SK-N-SH (cell line): ENCODE measurements around the gene YEATS4. TPM values are rescaled to one million over a fixed set of nuclear protein-coding genes. Genes with fewer than 3 reads are reported as not detected.

Source experiments
- CHD2 ChIP-seq: fragments of 150-350 bp; IDR thresholded peaks from 2 replicates; pipeline ENCODE4 v1.6.1; 2018; ENCODE audit warnings: low read length; ENCODE audit not compliant: partially characterized antibody
- ELF1 ChIP-seq: IDR thresholded peaks from 2 replicates; pipeline ENCODE4 v1.4.0; 2012
- EZH2phosphoT487 ChIP-seq: fragments of 200-600 bp; sonication (generic); IDR thresholded peaks from 2 replicates; pipeline ENCODE4 v1.6.1; 2017; ENCODE audit warnings: low read depth, mixed run types, mild to moderate bottlenecking, antibody characterized with exemption, moderate library complexity, borderline replicate concordance
- FOXJ3 ChIP-seq: sonication (generic); formaldehyde crosslinking; IDR thresholded peaks from 2 replicates; pipeline ENCODE4 v1.5.1; 2020; ENCODE audit warnings: mild to moderate bottlenecking, missing genetic modification reagents
- GABPA ChIP-seq: IDR thresholded peaks from 2 replicates; pipeline ENCODE4 v1.4.0; 2012; ENCODE audit warnings: low read depth, mild to moderate bottlenecking
- JUND ChIP-seq: IDR thresholded peaks from 2 replicates; pipeline ENCODE4 v1.4.0; 2012
- MEF2A ChIP-seq: IDR thresholded peaks from 2 replicates; pipeline ENCODE4 v1.4.0; 2012; ENCODE audit warnings: low read depth, borderline replicate concordance
- MXI1 ChIP-seq: IDR thresholded peaks from 2 replicates; pipeline ENCODE4 v1.6.1; 2012; ENCODE audit warnings: mild to moderate bottlenecking, low read depth, low read length, improper control_type of control experiment
- POLR2AphosphoS5 ChIP-seq: IDR thresholded peaks from 2 replicates; pipeline ENCODE4 v1.6.1; 2012; ENCODE audit warnings: low read depth, low read length
- RAD21 ChIP-seq: IDR thresholded peaks from 2 replicates; pipeline ENCODE4 v1.6.1; 2012; ENCODE audit warnings: mild to moderate bottlenecking, low read length
- RCOR1 ChIP-seq: fragments of 150-350 bp; IDR thresholded peaks from 2 replicates; pipeline ENCODE4 v1.6.1; 2017; ENCODE audit warnings: antibody characterized with exemption, low read length
- RFX5 ChIP-seq: IDR thresholded peaks from 2 replicates; pipeline ENCODE4 v1.6.1; 2012; ENCODE audit warnings: mild to moderate bottlenecking, improper control_type of control experiment, low read length
- RXRA ChIP-seq: IDR thresholded peaks from 2 replicates; pipeline ENCODE4 v1.4.0; 2012; ENCODE audit warnings: low read depth, mild to moderate bottlenecking, borderline replicate concordance
- SIN3A ChIP-seq: IDR thresholded peaks from 2 replicates; pipeline ENCODE4 v1.6.1; 2012; ENCODE audit warnings: low read depth, mild to moderate bottlenecking, low read length, moderate library complexity, borderline replicate concordance
- SMC3 ChIP-seq: IDR thresholded peaks from 2 replicates; pipeline ENCODE4 v1.6.1; 2012; ENCODE audit warnings: low read depth, low read length, improper control_type of control experiment
- YY1 ChIP-seq: IDR thresholded peaks from 2 replicates; pipeline ENCODE4 v1.4.0; 2012; ENCODE audit warnings: low read depth, mild to moderate bottlenecking
- polyA plus RNA-seq, 3 experiments: library from polyadenylated mRNA; depleted of rRNA; stranded (reverse); fragments of >200 nt; gene quantifications; 2 replicates each; pipeline ENCODE4 v1.2.3, GENCODE V29; 2012
- TF ChIP-seq, protein P1 (sequence below): IDR thresholded peaks from 2 replicates; pipeline ENCODE4; 2012
- TF ChIP-seq, protein P2 (sequence below): IDR thresholded peaks from 2 replicates; pipeline ENCODE4 v1.4.0; 2012; ENCODE audit warnings: low read depth
- TF ChIP-seq, protein P3 (sequence below): fragments of 200-600 bp; sonication (generic); IDR thresholded peaks from 2 replicates; pipeline ENCODE4 v1.6.1; 2017; ENCODE audit warnings: antibody characterized with exemption, mild to moderate bottlenecking, moderate library complexity
- TF ChIP-seq, protein P4 (sequence below): IDR thresholded peaks from 2 replicates; pipeline ENCODE4 v1.4.0; 2012; ENCODE audit warnings: low read depth, borderline replicate concordance
- TF ChIP-seq, protein P5 (sequence below): IDR thresholded peaks from 2 replicates; pipeline ENCODE4 v1.6.1; 2012; ENCODE audit warnings: mild to moderate bottlenecking, low read depth, low read length, moderate library complexity
- TF ChIP-seq, protein P6 (sequence below): IDR thresholded peaks from 2 replicates; pipeline ENCODE4 v1.4.0; 2012; ENCODE audit warnings: low read depth, borderline replicate concordance

The YEATS4 gene
- polyA plus RNA-seq, 1 of the 3 experiments (the other 2 are of a cell fraction) = 11.4 TPM

DNA sequence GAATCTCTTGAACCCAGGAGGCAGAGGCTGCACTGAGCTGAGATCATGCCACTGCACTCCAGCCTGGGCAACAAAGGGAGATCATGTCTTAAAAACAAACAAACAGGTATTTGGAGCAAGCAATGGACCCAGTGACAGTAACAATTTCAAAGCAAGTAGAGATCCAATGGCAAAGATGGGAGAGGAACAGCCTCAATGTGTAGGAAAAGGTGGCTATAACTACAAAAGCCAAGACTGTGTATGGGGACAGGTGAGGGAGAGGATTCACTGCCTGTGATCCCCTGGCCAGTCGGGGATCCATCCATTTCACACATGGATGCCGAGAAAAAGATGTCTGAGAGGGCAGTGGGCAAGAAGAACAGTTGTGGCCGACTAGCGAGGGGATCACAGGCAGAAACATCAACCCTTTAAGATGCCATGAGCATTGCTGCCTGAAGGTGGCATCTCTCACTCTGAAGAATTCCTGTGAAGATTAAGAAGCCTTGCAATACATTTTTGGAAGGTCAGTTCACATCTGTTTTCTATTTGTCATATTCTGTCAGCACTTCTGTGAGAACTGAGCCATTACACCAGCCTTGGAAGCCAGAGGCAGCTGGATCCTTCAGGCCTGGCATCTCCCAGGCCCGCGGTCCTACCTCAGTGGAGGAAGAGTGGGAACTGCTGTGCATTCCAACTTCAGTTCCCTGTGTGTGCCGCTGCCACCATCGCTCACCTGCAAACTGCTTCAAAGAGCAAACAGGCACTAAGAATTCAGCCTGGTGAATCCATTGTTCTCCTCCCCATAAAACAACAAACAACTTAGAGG, 56.1 kb downstream of the YEATS4 start (continued):
- TF ChIP-seq, protein P1, sequence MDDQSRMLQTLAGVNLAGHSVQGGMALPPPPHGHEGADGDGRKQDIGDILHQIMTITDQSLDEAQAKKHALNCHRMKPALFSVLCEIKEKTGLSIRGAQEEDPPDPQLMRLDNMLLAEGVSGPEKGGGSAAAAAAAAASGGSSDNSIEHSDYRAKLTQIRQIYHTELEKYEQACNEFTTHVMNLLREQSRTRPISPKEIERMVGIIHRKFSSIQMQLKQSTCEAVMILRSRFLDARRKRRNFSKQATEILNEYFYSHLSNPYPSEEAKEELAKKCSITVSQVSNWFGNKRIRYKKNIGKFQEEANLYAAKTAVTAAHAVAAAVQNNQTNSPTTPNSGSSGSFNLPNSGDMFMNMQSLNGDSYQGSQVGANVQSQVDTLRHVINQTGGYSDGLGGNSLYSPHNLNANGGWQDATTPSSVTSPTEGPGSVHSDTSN = peak; percentile 96
- TF ChIP-seq ELF1 = no peak
- no peak for TF ChIP-seq YY1
- TF ChIP-seq, protein P2, sequence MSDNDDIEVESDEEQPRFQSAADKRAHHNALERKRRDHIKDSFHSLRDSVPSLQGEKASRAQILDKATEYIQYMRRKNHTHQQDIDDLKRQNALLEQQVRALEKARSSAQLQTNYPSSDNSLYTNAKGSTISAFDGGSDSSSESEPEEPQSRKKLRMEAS = peak; percentile 43; the same call in 1 of the 2 replicates
- 0 out of 2 replicates have a peak, but pooled peaks have one; percentile 78 for TF ChIP-seq SIN3A
- TF ChIP-seq JUND = peak; percentile 48; the same call in 1 of the 2 replicates
- TF ChIP-seq, protein P3, sequence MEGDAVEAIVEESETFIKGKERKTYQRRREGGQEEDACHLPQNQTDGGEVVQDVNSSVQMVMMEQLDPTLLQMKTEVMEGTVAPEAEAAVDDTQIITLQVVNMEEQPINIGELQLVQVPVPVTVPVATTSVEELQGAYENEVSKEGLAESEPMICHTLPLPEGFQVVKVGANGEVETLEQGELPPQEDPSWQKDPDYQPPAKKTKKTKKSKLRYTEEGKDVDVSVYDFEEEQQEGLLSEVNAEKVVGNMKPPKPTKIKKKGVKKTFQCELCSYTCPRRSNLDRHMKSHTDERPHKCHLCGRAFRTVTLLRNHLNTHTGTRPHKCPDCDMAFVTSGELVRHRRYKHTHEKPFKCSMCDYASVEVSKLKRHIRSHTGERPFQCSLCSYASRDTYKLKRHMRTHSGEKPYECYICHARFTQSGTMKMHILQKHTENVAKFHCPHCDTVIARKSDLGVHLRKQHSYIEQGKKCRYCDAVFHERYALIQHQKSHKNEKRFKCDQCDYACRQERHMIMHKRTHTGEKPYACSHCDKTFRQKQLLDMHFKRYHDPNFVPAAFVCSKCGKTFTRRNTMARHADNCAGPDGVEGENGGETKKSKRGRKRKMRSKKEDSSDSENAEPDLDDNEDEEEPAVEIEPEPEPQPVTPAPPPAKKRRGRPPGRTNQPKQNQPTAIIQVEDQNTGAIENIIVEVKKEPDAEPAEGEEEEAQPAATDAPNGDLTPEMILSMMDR = peak; percentile 86
- TF ChIP-seq RCOR1 = peak; percentile 63
- TF ChIP-seq, protein P4, sequence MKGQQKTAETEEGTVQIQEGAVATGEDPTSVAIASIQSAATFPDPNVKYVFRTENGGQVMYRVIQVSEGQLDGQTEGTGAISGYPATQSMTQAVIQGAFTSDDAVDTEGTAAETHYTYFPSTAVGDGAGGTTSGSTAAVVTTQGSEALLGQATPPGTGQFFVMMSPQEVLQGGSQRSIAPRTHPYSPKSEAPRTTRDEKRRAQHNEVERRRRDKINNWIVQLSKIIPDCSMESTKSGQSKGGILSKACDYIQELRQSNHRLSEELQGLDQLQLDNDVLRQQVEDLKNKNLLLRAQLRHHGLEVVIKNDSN = no peak
- no peak for TF ChIP-seq GABPA
- TF ChIP-seq, protein P5, sequence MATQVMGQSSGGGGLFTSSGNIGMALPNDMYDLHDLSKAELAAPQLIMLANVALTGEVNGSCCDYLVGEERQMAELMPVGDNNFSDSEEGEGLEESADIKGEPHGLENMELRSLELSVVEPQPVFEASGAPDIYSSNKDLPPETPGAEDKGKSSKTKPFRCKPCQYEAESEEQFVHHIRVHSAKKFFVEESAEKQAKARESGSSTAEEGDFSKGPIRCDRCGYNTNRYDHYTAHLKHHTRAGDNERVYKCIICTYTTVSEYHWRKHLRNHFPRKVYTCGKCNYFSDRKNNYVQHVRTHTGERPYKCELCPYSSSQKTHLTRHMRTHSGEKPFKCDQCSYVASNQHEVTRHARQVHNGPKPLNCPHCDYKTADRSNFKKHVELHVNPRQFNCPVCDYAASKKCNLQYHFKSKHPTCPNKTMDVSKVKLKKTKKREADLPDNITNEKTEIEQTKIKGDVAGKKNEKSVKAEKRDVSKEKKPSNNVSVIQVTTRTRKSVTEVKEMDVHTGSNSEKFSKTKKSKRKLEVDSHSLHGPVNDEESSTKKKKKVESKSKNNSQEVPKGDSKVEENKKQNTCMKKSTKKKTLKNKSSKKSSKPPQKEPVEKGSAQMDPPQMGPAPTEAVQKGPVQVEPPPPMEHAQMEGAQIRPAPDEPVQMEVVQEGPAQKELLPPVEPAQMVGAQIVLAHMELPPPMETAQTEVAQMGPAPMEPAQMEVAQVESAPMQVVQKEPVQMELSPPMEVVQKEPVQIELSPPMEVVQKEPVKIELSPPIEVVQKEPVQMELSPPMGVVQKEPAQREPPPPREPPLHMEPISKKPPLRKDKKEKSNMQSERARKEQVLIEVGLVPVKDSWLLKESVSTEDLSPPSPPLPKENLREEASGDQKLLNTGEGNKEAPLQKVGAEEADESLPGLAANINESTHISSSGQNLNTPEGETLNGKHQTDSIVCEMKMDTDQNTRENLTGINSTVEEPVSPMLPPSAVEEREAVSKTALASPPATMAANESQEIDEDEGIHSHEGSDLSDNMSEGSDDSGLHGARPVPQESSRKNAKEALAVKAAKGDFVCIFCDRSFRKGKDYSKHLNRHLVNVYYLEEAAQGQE = 0 out of 2 replicates have a peak, but pooled peaks have one; percentile 58
- TF ChIP-seq, protein P6, sequence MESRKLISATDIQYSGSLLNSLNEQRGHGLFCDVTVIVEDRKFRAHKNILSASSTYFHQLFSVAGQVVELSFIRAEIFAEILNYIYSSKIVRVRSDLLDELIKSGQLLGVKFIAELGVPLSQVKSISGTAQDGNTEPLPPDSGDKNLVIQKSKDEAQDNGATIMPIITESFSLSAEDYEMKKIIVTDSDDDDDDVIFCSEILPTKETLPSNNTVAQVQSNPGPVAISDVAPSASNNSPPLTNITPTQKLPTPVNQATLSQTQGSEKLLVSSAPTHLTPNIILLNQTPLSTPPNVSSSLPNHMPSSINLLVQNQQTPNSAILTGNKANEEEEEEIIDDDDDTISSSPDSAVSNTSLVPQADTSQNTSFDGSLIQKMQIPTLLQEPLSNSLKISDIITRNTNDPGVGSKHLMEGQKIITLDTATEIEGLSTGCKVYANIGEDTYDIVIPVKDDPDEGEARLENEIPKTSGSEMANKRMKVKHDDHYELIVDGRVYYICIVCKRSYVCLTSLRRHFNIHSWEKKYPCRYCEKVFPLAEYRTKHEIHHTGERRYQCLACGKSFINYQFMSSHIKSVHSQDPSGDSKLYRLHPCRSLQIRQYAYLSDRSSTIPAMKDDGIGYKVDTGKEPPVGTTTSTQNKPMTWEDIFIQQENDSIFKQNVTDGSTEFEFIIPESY = no peak
- TF ChIP-seq POLR2AphosphoS5 = peak; percentile 87
- TF ChIP-seq RFX5 = no peak
- TF ChIP-seq FOXJ3 (CRISPR knock-in tag) = no peak
- TF ChIP-seq RXRA = no peak
- peak; percentile 82 for TF ChIP-seq RAD21
- TF ChIP-seq MXI1 = no peak
- TF ChIP-seq EZH2phosphoT487 = no peak
- no peak for TF ChIP-seq CHD2
- TF ChIP-seq SMC3 = peak; percentile 64; the same call in 1 of the 2 replicates
- TF ChIP-seq MEF2A = no peak
